ENCODE results near the gene CAND2. TPM values are rescaled to one million over a fixed set of nuclear protein-coding genes. Genes with fewer than 3 reads are reported as not detected.

CAND2 gene
- total and polyA plus RNA-seq, 9 of the 15 experiments (the other 6 are each of a cell fraction or from before 2014, with no cell fraction given): 0.91 to 14.9 (median 4.3) TPM

- TF ChIP-seq LARP7 (IDR thresholded peaks at IDR 0.05) (peak; percentile 28; the same call in 1 of the 2 replicates), IRF2 (CRISPR knock-in tag; IDR thresholded peaks at IDR 0.05) (no peak), TGIF2 (CRISPR knock-in tag; IDR thresholded peaks at IDR 0.05) (no peak), CBFA2T3 (IDR thresholded peaks at IDR 0.05) (no peak), GATAD2B (IDR thresholded peaks at IDR 0.05; ENCODE audit: borderline replicate concordance) (peak; percentile 75; the same call in 1 of the 2 replicates), PREB (CRISPR knock-in tag; IDR thresholded peaks at IDR 0.05) (peak; percentile 92), CHD7 (IDR thresholded peaks at IDR 0.05; ENCODE audit: low read depth, low read length) (no peak), HEY1 (CRISPR knock-in tag; IDR thresholded peaks at IDR 0.05; ENCODE audit: borderline replicate concordance) (no peak), SOX6 (IDR thresholded peaks at IDR 0.05) (peak; percentile 45; the same call in 1 of the 2 replicates), NELFE (IDR thresholded peaks at IDR 0.05; ENCODE audit: insufficient read depth, insufficient read length) (no peak), TCF15 (CRISPR knock-in tag; IDR thresholded peaks at IDR 0.05) (no peak), ZNF133 (CRISPR knock-in tag; IDR thresholded peaks at IDR 0.05) (no peak), HDAC1 (IDR thresholded peaks at IDR 0.05) (peak in 1 of 2 experiments; percentile 22; a peak in 2 of 4 replicates), CEBPB (tag; IDR thresholded peaks at IDR 0.05) (0 out of 2 replicates have a peak, but pooled peaks have one; percentile 26)
Observed at GRCh38 chr3:12796171-12797123, at the start of gene CAND2 (continued).

Data from K562 (cell line).